Measurements from ENCODE around the gene CD300A.

DNA sequence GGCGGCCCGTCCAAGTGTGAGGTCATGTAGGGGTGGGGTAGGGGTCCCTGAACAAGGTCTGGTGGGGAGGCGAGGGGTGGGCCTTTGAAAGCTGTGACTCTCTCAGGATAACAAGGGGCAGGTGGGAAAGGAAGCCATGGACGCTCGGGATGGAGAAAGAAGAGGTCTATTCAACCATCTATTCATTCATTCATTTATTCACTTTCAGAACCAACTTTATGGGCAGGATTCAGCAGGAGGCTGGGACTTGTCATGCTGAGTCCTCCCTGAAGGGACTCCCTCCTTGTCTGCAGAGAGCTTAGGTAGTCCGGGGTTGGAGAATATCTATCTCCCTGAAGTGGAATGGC, 8.6 kb upstream of the CD300A start:
- TF ChIP-seq, protein P1, sequence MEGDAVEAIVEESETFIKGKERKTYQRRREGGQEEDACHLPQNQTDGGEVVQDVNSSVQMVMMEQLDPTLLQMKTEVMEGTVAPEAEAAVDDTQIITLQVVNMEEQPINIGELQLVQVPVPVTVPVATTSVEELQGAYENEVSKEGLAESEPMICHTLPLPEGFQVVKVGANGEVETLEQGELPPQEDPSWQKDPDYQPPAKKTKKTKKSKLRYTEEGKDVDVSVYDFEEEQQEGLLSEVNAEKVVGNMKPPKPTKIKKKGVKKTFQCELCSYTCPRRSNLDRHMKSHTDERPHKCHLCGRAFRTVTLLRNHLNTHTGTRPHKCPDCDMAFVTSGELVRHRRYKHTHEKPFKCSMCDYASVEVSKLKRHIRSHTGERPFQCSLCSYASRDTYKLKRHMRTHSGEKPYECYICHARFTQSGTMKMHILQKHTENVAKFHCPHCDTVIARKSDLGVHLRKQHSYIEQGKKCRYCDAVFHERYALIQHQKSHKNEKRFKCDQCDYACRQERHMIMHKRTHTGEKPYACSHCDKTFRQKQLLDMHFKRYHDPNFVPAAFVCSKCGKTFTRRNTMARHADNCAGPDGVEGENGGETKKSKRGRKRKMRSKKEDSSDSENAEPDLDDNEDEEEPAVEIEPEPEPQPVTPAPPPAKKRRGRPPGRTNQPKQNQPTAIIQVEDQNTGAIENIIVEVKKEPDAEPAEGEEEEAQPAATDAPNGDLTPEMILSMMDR (IDR thresholded peaks at IDR 0.05): no peak
- no peak for TF ChIP-seq POLR2A (IDR thresholded peaks at IDR 0.05; ENCODE audit: low read depth)

Measured in esophagus muscularis mucosa (tissue), 3 donors.